Kidney (tissue), 14 donors: Measurements from ENCODE around the gene PPP2CA. TPM values are rescaled to one million over a fixed set of nuclear protein-coding genes. Genes with fewer than 3 reads are reported as not detected.

Experiments used
- DNase-seq, 5 donors: peaks; one replicate each; pipeline ENCODE4 v3.0.0-alpha.2; 2013 to 2020
- FAIRE-seq: peaks from 2 replicates; lab custom pipeline; 2012; peaks lifted over from hg19 to GRCh38; lab: Jason Lieb, UNC
- H3K27ac ChIP-seq, 2 donors: one replicate each; pipeline ENCODE4 v1.7.0; 2013; ENCODE audit warnings: low read depth in 2 of 2, low read length in 2 of 2, inconsistent platforms in 1 of 2
- H3K27me3 ChIP-seq: one replicate; pipeline ENCODE4 v1.7.1; 2013; ENCODE audit warnings: low read length, inconsistent platforms; ENCODE audit not compliant: control insufficient read depth, insufficient read depth
- H3K36me3 ChIP-seq, 3 donors: one replicate each; pipeline versions ENCODE4 v1.7.0 to v1.7.1; 2013; ENCODE audit warnings: low read length in 3 of 3, control low read depth in 1 of 3, inconsistent platforms in 1 of 3; ENCODE audit not compliant: insufficient read depth in 3 of 3, control insufficient read depth in 2 of 3
- H3K4me1 ChIP-seq, 3 donors: one replicate each; pipeline versions ENCODE4 v1.7.0 to v1.7.1; 2013; ENCODE audit warnings: low read length in 3 of 3, inconsistent platforms in 1 of 3, low read depth in 1 of 3; ENCODE audit not compliant: control insufficient read depth in 2 of 3, insufficient read depth in 2 of 3
- H3K4me3 ChIP-seq, 3 donors: one replicate each; pipeline versions ENCODE4 v1.7.0 to v1.8.1; 2013; ENCODE audit warnings: low read length in 3 of 3, control low read depth in 1 of 3, inconsistent platforms in 1 of 3
- H3K9ac ChIP-seq, 3 donors: one replicate each; pipeline versions ENCODE4 v1.7.0 to v1.7.1; 2013; ENCODE audit warnings: low read length in 3 of 3, control low read depth in 1 of 3, inconsistent platforms in 1 of 3
- H3K9me3 ChIP-seq, 3 donors: one replicate each; pipeline versions ENCODE4 v1.7.0 to v1.7.1; 2013; ENCODE audit warnings: low read length in 3 of 3, control low read depth in 1 of 3, inconsistent platforms in 1 of 3; ENCODE audit not compliant: control insufficient read depth in 2 of 3, insufficient read depth in 1 of 3
- intact Hi-C: fragments of 100-400 bp; cut with DNase I; formaldehyde crosslinking; loops from one replicate; pipeline ENCODE4 v1.11.1; 2022
- polyA plus RNA-seq: library from polyadenylated mRNA; stranded (reverse); fragments of 350-450 nt; fragmentation: Illumina TruSeq; extraction: RNeasy Lipid Tissue Mini Kit (QIAGEN cat#74804); gene quantifications from one replicate; pipeline ENCODE4 v1.2.3, GENCODE V29; 2014; ENCODE audit warnings: low read depth, low replicate concordance; ENCODE audit not compliant: insufficient read depth
- total RNA-seq: library from RNA; stranded (reverse); fragmentation: NEBNext Ultra II Directional; extraction: Animal tissue kit (Norgen Biotek cat#: 25700); gene quantifications from one replicate; pipeline ENCODE4 v1.2.1, GENCODE V29; 2021
- TF ChIP-seq, protein P1 (sequence below): IDR thresholded peaks from 3 replicates; pipeline ENCODE4 v1.5.1; 2012; ENCODE audit warnings: mild to moderate bottlenecking, moderate library complexity, borderline replicate concordance; ENCODE audit not compliant: insufficient read depth; ENCODE audit errors: extremely low read depth
- donor health status: control.
- donor health status: control.
- donor health status: control.
- donor health status: control.
- donor health status: control.
- donor health status: DM: yes; HTN: yes; CAD: no.
- donor health status: Normal renal cell carcinoma (clear cell type).

Gene PPP2CA
- total and polyA plus RNA-seq, 2 donors from 2014 or later, result 94.8 to 121 TPM

DNA sequence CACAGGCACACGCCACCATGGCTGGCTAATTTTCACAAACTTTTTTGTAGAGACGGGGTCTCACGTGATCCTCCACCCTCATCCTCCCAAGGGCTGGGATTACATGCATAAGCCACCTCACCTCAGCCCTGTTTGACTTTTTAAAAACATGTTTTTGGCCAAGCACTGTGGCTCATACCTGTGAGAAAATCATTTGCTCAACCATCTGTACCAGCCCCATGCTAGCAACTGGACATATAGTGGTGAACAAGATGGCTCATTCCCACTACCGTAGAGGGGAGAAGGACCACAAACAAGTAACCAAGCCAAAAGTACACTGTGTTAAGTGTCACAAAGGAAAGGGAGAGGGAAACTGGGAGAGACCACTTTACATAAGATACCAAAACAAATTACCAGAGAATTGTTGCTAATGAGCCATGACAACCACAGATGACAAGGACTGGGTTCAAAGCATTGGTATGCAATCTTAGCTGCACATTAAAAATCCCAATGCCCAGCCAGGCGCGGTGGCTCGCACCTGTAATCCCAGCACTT lies 19.2 kb downstream of the PPP2CA start:
- TF ChIP-seq, protein P1, sequence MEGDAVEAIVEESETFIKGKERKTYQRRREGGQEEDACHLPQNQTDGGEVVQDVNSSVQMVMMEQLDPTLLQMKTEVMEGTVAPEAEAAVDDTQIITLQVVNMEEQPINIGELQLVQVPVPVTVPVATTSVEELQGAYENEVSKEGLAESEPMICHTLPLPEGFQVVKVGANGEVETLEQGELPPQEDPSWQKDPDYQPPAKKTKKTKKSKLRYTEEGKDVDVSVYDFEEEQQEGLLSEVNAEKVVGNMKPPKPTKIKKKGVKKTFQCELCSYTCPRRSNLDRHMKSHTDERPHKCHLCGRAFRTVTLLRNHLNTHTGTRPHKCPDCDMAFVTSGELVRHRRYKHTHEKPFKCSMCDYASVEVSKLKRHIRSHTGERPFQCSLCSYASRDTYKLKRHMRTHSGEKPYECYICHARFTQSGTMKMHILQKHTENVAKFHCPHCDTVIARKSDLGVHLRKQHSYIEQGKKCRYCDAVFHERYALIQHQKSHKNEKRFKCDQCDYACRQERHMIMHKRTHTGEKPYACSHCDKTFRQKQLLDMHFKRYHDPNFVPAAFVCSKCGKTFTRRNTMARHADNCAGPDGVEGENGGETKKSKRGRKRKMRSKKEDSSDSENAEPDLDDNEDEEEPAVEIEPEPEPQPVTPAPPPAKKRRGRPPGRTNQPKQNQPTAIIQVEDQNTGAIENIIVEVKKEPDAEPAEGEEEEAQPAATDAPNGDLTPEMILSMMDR, result no peak
- Histone ChIP-seq H3K9ac (no peak overlapping the region), H3K9me3 (no peaks in the 10 kb centered on the region), H3K27me3 (no peaks in the 10 kb centered on the region), H3K27ac (no peak overlapping the region), H3K4me1 (peaks cover 0 to 11% (median 8%) of the 10 kb centered on the region in 3 donors), H3K36me3 (peaks cover 3 to 19% (median 3%) of the 10 kb centered on the region in 3 donors), H3K4me3 (no peak overlapping the region)
- no peak for FAIRE-seq
- intact Hi-C loops, result no loop called here
- DNase-seq, result no peak

DNA sequence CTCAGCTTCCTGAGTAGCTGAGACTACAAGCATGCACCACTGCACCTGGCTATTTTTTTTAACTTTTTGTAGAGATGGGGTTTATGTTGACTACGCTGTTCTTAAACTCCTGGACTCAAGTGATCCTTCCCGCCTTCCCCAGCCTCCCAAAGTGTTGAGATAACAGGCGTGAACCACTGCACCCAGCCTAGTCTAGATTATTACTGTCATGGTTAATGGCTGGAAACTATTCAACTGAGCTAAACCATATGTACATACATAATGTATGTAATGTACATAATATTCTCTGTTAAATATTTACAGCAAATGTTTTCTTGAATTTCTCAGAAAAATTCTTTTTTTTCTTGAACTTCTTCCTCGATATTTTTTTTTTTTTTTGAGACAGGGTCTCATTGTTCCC lies 21.3 kb downstream of the PPP2CA start:
- peak in 1 of 5 donors; percentile 29 for DNase-seq
- Histone ChIP-seq H3K27me3 (no peaks in the 10 kb centered on the region), H3K36me3 (peaks cover 6 to 38% (median 21%) of the 10 kb centered on the region in 3 donors), H3K4me3 (no peak overlapping the region), H3K9me3 (no peaks in the 10 kb centered on the region), H3K9ac (no peak overlapping the region), H3K27ac (no peak overlapping the region), H3K4me1 (peaks cover 0 to 11% (median 5%) of the 10 kb centered on the region in 3 donors)
- intact Hi-C loops, result no loop called here
- TF ChIP-seq, protein P1, result no peak
- no peak for FAIRE-seq

DNA sequence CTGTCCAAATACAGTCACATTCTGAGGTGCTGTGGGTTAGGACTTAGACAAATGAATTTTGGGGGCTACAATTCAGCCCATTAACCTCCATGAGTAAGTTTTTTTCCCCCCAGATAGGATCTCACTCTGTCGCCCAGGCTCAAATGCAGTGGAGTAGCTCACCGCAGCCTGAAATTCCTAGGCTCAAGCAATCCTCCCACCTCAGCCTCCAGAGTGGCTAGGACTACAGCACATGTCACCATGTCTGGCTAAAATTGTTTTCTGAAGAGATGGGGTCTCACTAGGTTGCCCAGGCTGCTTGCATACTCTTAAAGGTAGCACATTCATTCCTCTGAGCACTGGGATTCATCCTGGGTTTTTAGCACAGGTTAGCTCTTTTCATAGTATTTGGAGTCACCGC lies 22.2 kb downstream of the PPP2CA start:
- TF ChIP-seq, protein P1, result no peak
- H3K4me3 ChIP-seq, result no peak overlapping the region
- peaks cover 10 to 45% (median 27%) of the 10 kb centered on the region in 3 donors for H3K36me3 ChIP-seq
- no peak overlapping the region for H3K9ac ChIP-seq
- FAIRE-seq (no peak), DNase-seq (no peak)
- intact Hi-C loops, result no loop called here
- H3K4me1 ChIP-seq, result peaks cover 0 to 3% (median 0%) of the 10 kb centered on the region in 3 donors
- H3K27ac ChIP-seq, result no peak overlapping the region
- H3K27me3 ChIP-seq, result no peaks in the 10 kb centered on the region
- no peaks in the 10 kb centered on the region for H3K9me3 ChIP-seq

DNA sequence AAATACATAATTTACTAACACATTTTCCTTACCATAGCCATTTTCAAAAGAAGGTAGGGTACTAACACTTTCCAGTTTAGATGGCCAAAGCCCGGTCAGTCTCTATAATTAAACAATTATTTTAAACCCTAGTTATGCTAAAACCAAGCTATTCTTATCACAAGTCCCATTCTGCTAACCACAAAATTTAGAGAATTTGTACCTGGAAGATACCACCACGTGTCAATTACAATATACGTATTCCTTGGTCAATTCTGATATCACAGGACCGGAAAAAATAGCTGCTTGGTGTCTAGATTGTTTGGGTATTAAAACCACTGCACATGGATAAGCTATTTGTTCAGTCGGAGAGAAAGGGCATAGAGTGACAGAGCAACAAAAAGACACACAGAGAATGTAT lies 30.2 kb downstream of the PPP2CA start:
- peaks cover 10 to 36% (median 24%) of the 10 kb centered on the region in 3 donors for H3K36me3 ChIP-seq
- no peak for FAIRE-seq
- no peak overlapping the region for H3K9ac ChIP-seq
- DNase-seq, result no peak
- no peaks in the 10 kb centered on the region for H3K9me3 ChIP-seq
- TF ChIP-seq, protein P1, result no peak
- H3K27me3 ChIP-seq, result no peaks in the 10 kb centered on the region
- H3K4me1 ChIP-seq, result no peaks in the 10 kb centered on the region
- intact Hi-C loops, result no loop called here
- no peak overlapping the region for H3K27ac ChIP-seq
- H3K4me3 ChIP-seq, result no peak overlapping the region
